GM12878 (cell line): Measurements from ENCODE around the gene GSTT4. TPM values are rescaled to one million over a fixed set of nuclear protein-coding genes. Genes with fewer than 3 reads are reported as not detected.

ENCODE experiments used
- ATAC-seq: fragments of 200-7000 bp; cut with Tn5 transposase; 3 replicates; pipeline ENCODE4 v1.9.1; 2020; ENCODE audit warnings: mild to moderate bottlenecking, moderate library complexity
- BruUV-seq: library from RNA; stranded (reverse); fragments of 400-500 nt; replicated peaks from 2 replicates; lab custom pipeline; 2021; lab: Mats Ljungman, UMichigan
- CTCF ChIA-PET: fragments of 300-600 bp; sonication (Branson Sonifier 250); formaldehyde crosslinking; extraction: SDS; loops from one replicate; lab custom pipeline; 2021; ENCODE audit warnings: inconsistent platforms; lab: Yijun Ruan, JAX
- POLR2A ChIA-PET: fragments of 350-600 bp; formaldehyde crosslinking; extraction: SDS; loops from one replicate; lab custom pipeline; 2021; ENCODE audit warnings: inconsistent platforms; lab: Charles Lee
- RAD21 ChIA-PET: fragments of 300-600 bp; sonication (Branson Sonifier 250); formaldehyde crosslinking; loops from one replicate; lab custom pipeline; 2023; ENCODE audit warnings: antibody characterized with exemption; ENCODE audit not compliant: unreplicated experiment; lab: Charles Lee
- SMC1A ChIA-PET: fragments of 300-600 bp; sonication (Branson Sonifier 250); formaldehyde crosslinking; loops from one replicate; lab custom pipeline; 2023; ENCODE audit not compliant: unreplicated experiment, uncharacterized antibody; lab: Charles Lee
- DNase-seq: peaks from one replicate; pipeline ENCODE4 v3.0.0-alpha.2; 2011; ENCODE audit warnings: low read depth, low spot score
- FAIRE-seq: peaks from 3 replicates; lab custom pipeline; 2011; peaks lifted over from hg19 to GRCh38; lab: Jason Lieb, UNC
- H2AFZ ChIP-seq: 2 replicates; pipeline ENCODE4 v1.6.0; 2011; ENCODE audit warnings: low read depth, low read length, control low read depth; ENCODE audit not compliant: control insufficient read depth
- H3K27ac ChIP-seq: 2 replicates; pipeline ENCODE4 v1.5.1; 2011; ENCODE audit warnings: control low read depth; ENCODE audit not compliant: control insufficient read depth, insufficient read depth
- H3K27me3 ChIP-seq, 2 experiments: replicated peaks in 1 of 2; 2 replicates each; pipeline versions ENCODE4 v1.6.0 to v1.6.1; 2011; ENCODE audit warnings: low read length in 1 of 2; ENCODE audit not compliant: control insufficient read depth in 2 of 2, insufficient read depth in 2 of 2
- H3K36me3 ChIP-seq, 2 experiments: 2 replicates each; pipeline ENCODE4 v1.5.1; 2011; ENCODE audit warnings: low read length in 1 of 2; ENCODE audit not compliant: control insufficient read depth in 2 of 2, insufficient read depth in 2 of 2
- H3K4me1 ChIP-seq: 2 replicates; pipeline ENCODE4 v1.6.1; 2011; ENCODE audit warnings: mild to moderate bottlenecking, low read length, moderate library complexity, mixed read lengths; ENCODE audit not compliant: control insufficient read depth, insufficient read depth
- H3K4me2 ChIP-seq: 2 replicates; pipeline ENCODE4 v1.6.0; 2011; ENCODE audit warnings: control low read depth; ENCODE audit not compliant: control insufficient read depth, insufficient read depth
- H3K4me3 ChIP-seq: fragments of 200-600 bp; sonication (generic); 2 replicates; pipeline ENCODE4 v1.5.1; 2016
- H3K79me2 ChIP-seq: 2 replicates; pipeline ENCODE4 v1.6.0; 2011; ENCODE audit warnings: low read length; ENCODE audit not compliant: control insufficient read depth, insufficient read depth
- H3K9ac ChIP-seq: 2 replicates; pipeline ENCODE4 v1.8.0; 2011; ENCODE audit warnings: low read length, control low read depth, mixed read lengths; ENCODE audit not compliant: control insufficient read depth, insufficient read depth
- H3K9me3 ChIP-seq: replicated peaks from 3 replicates; pipeline ENCODE4 v1.5.1; 2011; ENCODE audit warnings: mild to moderate bottlenecking, low read length; ENCODE audit not compliant: control insufficient read depth, insufficient read depth
- H4K20me1 ChIP-seq: 2 replicates; pipeline ENCODE4 v1.6.0; 2011; ENCODE audit not compliant: control insufficient read depth, insufficient read depth
- BCL11A ChIP-seq: IDR thresholded peaks from 2 replicates; pipeline ENCODE4 v1.6.1; 2011; ENCODE audit warnings: low read depth, low read length
- BCLAF1 ChIP-seq: fragments of 450-650 bp; IDR thresholded peaks from 2 replicates; pipeline ENCODE4 v1.6.1; 2017; ENCODE audit warnings: antibody characterized with exemption, mild to moderate bottlenecking, moderate library complexity
- CBX5 ChIP-seq: sonication (generic); IDR thresholded peaks from 2 replicates; pipeline ENCODE4 v1.6.1; 2016; ENCODE audit warnings: low read depth, moderate library complexity, mild to moderate bottlenecking, inconsistent platforms
- CUX1 ChIP-seq: IDR thresholded peaks from 2 replicates; pipeline ENCODE4 v1.6.1; 2012; ENCODE audit warnings: improper control_type of control experiment, low read depth, low read length; ENCODE audit not compliant: insufficient replicate concordance
- E4F1 ChIP-seq: fragments of 450-650 bp; IDR thresholded peaks from 2 replicates; pipeline ENCODE4 v1.6.1; 2018; ENCODE audit warnings: borderline replicate concordance, mild to moderate bottlenecking; ENCODE audit not compliant: partially characterized antibody
- EZH2 ChIP-seq: IDR thresholded peaks from 2 replicates; pipeline ENCODE4 v1.6.1; 2012; ENCODE audit warnings: low read depth, mild to moderate bottlenecking, control low read depth, inconsistent platforms, low read length, borderline replicate concordance; ENCODE audit not compliant: control insufficient read depth
- GATAD2B ChIP-seq: fragments of 450-650 bp; conservative IDR thresholded peaks from 2 replicates; pipeline ENCODE4 v1.6.1; 2017; ENCODE audit warnings: low read depth, mild to moderate bottlenecking, moderate library complexity
- IRF4 ChIP-seq: IDR thresholded peaks from 2 replicates; pipeline ENCODE4 v1.6.1; 2011; ENCODE audit warnings: low read depth, low read length
- RFX5 ChIP-seq: IDR thresholded peaks from 2 replicates; pipeline ENCODE4 v1.6.1; 2011; ENCODE audit warnings: low read depth, low read length, improper control_type of control experiment
- RUNX3 ChIP-seq: IDR thresholded peaks from 2 replicates; pipeline ENCODE4 v1.6.1; 2012; ENCODE audit warnings: low read length, inconsistent platforms
- SP1 ChIP-seq: IDR thresholded peaks from one replicate; pipeline ENCODE4 v1.6.1; 2011; ENCODE audit warnings: low read depth, low read length
- SPI1 ChIP-seq: IDR thresholded peaks from 2 replicates; pipeline ENCODE4 v1.6.1; 2011; ENCODE audit warnings: low read depth, mild to moderate bottlenecking, low read length, moderate library complexity, borderline replicate concordance; ENCODE audit not compliant: insufficient read depth
- STAT1 ChIP-seq: fragments of 450-650 bp; conservative IDR thresholded peaks from 2 replicates; pipeline ENCODE4 v1.6.1; 2014; ENCODE audit warnings: antibody characterized with exemption, mild to moderate bottlenecking
- TAF1 ChIP-seq: IDR thresholded peaks from 2 replicates; pipeline ENCODE4 v1.6.1; 2011; ENCODE audit warnings: mild to moderate bottlenecking, low read depth, low read length, borderline replicate concordance
- TARDBP ChIP-seq: IDR thresholded peaks from 2 replicates; pipeline ENCODE4 v1.6.1; 2016; ENCODE audit warnings: borderline replicate concordance
- TCF7 ChIP-seq: IDR thresholded peaks from 2 replicates; pipeline ENCODE4 v1.6.1; 2014; ENCODE audit warnings: antibody characterized with exemption, borderline replicate concordance
- WGBS: methylation state at CpG from one replicate; pipeline ENCODE4 v1.1.6; 2016; ENCODE audit warnings: low lambda C conversion rate; ENCODE audit not compliant: insufficient replicate concordance, insufficient coverage; ENCODE audit errors: missing lambda C conversion rate; 5-methylcytosine and 5-hydroxymethylcytosine counted together
- in situ Hi-C: fragments of 300-500 bp; cut with MboI; formaldehyde crosslinking; loops from 9 replicates; pipeline ENCODE4 v1.14.3; 2018; ENCODE audit warnings: mixed read lengths
- intact Hi-C: fragments of 100-400 bp; cut with micrococcal nuclease; formaldehyde crosslinking; loops from one replicate; pipeline ENCODE4 v1.14.2; 2022; ENCODE audit not compliant: unreplicated experiment
- polyA plus RNA-seq, 11 experiments: library from polyadenylated mRNA; depleted of rRNA in 4 of 11; unstranded in 6 of 11; stranded (reverse) in 5 of 11; fragments of >200 nt; fragmentation: Nextera tagmentation in 4 of 11; fragmentation: Illumina TruSeq in 1 of 11; extraction: Ambion mirVana in 4 of 11; extraction: Trizol in 1 of 11; gene quantifications; 1 replicate in 1 of 11; 2 replicates in 10 of 11; pipeline versions ENCODE4 v1.2.1 to v1.2.3, GENCODE V29; 2011 to 2016; ENCODE audit warnings: inconsistent platforms in 2 of 11, missing spikeins in 2 of 11, low read depth in 1 of 11
- total RNA-seq, 4 experiments: library from RNA; depleted of rRNA in 3 of 4; stranded (reverse); fragments of >200 nt in 3 of 4; fragmentation: Illumina TruSeq in 1 of 4; extraction: Trizol in 1 of 4; gene quantifications; 2 replicates each; pipeline versions ENCODE4 v1.2.1 to v1.2.3, GENCODE V29; 2013 to 2021

GSTT4 gene
- total and polyA plus RNA-seq, 10 of the 15 experiments (the other 5 are each of a cell fraction or from before 2014, with no cell fraction given), result not detected

- RAD21 ChIA-PET, result no interaction called here
- in situ Hi-C loops (no loop called here), intact Hi-C loops (no loop called here)
- no peaks in the 10 kb centered on the region for H3K9me3 ChIP-seq
- no peak overlapping the region for H3K4me2 ChIP-seq
- no peak overlapping the region for H3K27ac ChIP-seq
- H3K4me1 ChIP-seq, result peaks cover 9% of the 10 kb centered on the region
- no peaks in the 10 kb centered on the region for H3K27me3 ChIP-seq
- no peak for ATAC-seq
- POLR2A ChIA-PET, result no interaction called here
- H3K9ac ChIP-seq, result no peak overlapping the region
- no peak overlapping the region for H3K4me3 ChIP-seq
- BruUV-seq, result no TSS peak
- peaks cover 19 to 24% of the 10 kb centered on the region in 2 experiments for H3K36me3 ChIP-seq
- 91% methylated on average over 2 of the region's 2 CpGs for WGBS
- H3K79me2 ChIP-seq, result no peaks in the 10 kb centered on the region
- CTCF ChIA-PET, result no interaction called here
- no peaks in the 10 kb centered on the region for H4K20me1 ChIP-seq
- SMC1A ChIA-PET, result no interaction called here
- no peak overlapping the region for H2AFZ ChIP-seq
- DNase-seq, result no peak
- no peak for FAIRE-seq
- TF ChIP-seq CBX5 (no peak), RUNX3 (no peak), IRF4 (no peak), SPI1 (no peak), GATAD2B (no peak), BCLAF1 (no peak), SP1 (no peak), BCL11A (no peak), STAT1 (no peak), EZH2 (no peak), TARDBP (no peak), TCF7 (no peak), RFX5 (no peak), TAF1 (no peak), E4F1 (no peak), CUX1 (no peak)
These were observed 44.7 kb upstream of the GSTT4 start for GRCh38 chr22:24049978-24050377.
